HG03039 (cell line): ENCODE data around the gene TECPR2.

Experiments used
- ATAC-seq: cut with Tn5 transposase; IDR thresholded peaks from one replicate; pipeline ENCODE4 v1.9.1; 2021; ENCODE audit warnings: mild to moderate bottlenecking, moderate library complexity; ENCODE audit not compliant: unreplicated experiment

Gene TECPR2

DNA sequence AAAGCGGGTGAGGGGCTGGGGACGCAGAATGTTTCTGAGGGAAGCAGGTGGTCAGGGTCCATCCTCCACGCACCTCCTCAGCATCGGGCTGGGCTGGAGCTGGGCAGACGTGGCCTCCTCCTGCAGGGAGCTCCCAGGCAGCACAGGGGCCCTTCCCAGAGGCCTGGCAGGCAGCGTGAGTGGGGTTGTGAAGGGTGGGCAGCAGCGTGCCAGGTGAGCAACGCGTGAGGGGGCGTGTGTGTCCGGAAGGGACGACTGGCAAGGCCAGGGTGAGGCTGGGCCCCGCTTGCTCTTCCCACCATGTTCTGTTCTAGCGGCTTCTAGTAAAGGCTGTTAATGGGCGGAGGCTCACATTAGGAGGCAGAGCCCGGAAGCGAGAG, 129.8 kb downstream of the TECPR2 start:
- ATAC-seq, result no peak

DNA sequence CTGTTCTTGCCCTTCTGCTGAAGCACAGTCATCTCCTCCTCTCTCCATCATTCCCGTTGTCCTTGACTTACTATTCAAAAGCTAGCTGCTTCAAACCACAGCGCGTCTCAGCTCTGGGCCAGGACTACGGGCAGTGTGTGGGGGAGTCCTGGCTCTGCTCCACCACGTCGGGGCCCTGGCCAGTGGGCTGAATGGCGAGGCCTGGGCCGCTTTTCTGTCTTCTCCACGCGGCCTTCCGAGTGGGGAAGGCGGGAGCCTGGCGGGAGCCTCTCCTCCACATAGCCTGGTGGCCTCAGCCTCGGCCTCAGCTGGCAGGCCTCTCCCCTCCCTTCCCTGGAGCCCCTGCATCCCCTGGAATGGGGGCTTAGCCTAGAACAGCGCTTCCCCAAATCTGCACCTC, 130.4 kb downstream of the TECPR2 start:
- ATAC-seq, result no peak

DNA sequence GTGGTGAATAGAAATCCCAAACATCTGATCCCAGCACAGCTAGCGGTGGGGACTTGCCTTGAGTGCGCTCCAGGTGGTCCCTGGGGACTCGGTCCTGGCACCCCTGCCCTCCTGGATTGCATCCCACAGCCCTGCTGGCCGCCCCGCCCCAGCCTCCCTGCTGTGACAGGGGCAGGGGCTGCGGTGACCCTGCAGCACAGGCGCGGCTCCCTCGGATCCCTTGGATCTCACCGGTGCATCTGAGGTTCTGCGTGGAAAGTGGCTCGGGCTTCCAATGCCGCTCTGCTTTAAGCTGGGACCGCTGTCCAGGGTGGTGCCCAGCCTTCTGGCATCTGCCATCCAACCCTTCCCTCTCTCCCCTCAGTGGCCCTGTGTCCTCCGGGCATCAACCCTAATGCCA, 130.8 kb downstream of the TECPR2 start:
- ATAC-seq, result no peak

DNA sequence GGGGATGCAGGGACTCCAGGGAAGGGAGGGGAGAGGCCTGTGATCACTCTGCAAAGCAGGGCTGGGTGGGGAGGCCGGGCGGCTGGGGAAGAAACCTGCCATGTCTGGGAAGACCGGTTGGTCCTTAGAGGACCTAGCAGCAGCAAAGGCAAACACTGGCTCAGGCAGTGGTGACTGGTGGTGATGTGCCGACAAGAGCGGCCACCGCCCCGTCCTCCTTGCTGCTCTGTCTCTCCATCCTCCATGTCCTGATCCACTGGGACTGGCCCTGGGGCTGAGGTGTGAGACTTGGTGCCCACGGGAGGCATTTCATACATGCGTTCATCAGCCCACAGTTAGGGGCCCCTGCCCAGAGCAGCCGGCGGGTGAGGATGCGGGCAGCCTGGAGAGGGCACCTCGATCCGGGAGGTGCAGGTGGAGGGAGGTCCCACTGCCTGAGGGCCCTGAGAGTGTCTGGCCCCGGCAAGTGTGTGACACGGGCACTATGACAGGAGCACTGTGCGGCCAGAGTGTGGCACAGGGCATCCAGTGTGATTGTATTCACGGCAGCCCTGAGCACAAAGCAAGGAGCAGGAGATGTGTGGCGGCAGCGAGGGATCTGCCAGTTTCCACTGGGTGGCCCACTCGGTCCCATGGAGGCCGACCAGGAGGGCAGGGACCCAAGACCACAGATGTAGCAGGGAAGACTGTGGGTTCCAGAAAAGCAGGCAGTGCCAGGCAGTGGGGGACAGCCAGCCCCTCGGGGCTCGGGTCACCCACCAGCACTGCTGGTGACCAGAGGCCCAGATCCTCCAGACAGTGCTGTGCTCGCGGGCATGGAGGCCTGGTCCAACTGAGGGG, 133.0 kb downstream of the TECPR2 start:
- ATAC-seq, result no peak

DNA sequence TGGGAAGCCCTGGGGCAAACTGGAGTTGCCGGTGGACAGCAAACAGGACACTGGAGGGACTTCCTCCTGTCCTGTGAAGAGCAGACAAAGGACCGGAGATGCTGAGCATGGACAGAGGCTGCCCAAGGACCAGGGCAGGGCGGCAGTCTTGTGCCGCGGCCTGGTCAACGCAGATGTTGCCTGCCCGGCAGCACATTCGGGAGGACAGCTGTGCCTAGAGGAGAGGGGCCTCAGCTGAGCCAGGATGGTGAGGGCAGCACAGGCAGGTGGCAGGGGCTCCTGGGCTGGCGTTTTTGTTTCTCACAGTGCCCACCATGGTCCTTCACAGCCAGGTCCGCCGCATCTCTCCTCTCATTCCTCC, 133.6 kb downstream of the TECPR2 start:
- ATAC-seq, result no peak

DNA sequence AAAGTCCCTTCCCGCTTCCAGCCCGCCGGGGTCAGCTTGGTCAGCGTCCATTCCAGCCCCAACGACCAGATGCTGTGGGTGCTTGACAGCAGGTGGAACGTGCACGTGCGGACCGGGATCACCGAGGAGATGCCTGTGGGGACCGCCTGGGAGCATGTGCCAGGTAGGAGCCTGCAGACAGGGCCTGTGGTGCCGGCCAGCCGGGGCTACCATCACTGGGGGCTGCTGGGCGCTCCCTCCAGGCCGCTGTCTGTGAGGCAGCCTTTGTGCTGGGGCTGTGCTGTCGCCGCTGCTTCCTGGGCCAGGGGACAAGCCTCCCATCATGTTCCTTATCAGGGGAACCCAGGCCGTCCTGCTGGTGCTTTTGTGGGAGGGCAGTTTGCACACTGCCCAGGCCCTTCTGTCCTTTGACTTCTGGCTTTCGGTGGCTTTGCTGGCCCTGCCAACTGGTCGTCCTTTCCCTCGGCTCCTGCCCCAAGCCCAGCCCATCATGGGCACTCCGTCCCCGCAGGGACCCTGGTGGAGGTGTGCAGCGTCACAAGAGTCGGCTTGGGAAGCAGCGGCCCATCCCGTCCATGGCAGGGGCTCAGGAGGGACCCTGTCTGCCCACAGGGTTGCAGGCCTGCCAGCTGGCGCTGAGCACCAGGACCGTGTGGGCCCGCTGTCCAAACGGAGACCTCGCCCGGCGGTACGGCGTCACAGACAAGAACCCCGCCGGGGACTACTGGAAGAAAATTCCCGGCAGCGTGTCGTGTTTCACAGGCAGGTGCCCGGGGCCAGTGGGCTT, 134.4 kb downstream of the TECPR2 start:
- ATAC-seq, result no peak

DNA sequence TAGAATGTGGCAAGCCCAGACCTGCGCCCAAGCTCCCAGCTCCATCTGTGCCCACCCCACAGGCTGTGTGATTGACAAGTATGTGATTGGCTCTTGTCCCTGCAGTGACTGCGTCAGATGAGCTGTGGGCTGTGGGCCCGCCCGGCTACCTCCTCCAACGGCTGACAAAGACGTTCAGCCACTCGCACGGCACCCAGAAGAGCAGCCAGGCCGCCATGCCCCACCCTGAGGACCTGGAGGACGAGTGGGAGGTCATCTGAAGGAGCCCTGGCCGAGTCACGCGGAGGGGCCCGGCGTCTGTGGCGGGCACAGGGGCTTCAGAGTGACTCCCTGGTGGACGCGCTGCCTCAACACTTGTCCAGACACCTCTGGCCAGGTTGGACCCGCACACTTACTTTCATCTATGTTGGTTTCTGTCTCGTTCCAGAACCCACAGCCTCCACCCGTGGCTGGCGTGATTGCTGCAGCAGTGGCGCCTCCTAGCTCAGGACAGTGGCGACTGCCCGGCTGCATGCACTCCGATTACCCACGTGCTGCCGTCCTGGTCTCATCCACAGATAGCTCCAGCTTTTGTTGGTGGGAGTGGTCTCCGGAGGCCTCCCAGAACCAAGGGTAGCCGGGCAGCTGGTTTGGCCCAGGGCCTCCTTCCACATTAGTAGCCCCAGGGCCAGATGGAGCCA, 135.4 kb downstream of the TECPR2 start:
- no peak for ATAC-seq

DNA sequence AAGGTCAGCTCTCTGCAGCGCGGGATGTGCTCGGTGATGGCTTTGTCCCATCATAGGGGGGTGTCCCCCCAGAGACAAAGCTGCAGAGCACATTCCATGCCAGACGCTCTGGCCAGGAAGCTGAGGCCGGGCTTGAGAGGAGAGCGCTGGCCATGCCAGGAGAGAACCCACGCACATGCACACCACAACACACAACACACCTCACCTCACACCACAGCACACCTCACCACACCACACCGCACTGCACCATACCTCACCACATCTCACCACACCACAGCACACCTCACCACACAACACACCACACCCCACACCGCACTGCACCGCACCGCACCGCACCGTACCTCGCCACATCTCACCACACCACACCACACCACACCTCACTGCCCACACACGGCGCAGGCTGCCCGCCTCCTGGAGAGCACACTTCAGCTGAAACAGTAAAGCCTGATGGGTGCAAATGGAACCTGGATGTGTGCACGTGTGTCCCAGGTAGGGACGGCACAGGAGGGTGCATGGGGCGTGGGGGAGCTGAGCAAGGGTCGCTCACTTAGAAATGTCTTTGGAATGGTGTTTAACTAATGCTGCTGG, 136.0 kb downstream of the TECPR2 start:
- ATAC-seq, result no peak

DNA sequence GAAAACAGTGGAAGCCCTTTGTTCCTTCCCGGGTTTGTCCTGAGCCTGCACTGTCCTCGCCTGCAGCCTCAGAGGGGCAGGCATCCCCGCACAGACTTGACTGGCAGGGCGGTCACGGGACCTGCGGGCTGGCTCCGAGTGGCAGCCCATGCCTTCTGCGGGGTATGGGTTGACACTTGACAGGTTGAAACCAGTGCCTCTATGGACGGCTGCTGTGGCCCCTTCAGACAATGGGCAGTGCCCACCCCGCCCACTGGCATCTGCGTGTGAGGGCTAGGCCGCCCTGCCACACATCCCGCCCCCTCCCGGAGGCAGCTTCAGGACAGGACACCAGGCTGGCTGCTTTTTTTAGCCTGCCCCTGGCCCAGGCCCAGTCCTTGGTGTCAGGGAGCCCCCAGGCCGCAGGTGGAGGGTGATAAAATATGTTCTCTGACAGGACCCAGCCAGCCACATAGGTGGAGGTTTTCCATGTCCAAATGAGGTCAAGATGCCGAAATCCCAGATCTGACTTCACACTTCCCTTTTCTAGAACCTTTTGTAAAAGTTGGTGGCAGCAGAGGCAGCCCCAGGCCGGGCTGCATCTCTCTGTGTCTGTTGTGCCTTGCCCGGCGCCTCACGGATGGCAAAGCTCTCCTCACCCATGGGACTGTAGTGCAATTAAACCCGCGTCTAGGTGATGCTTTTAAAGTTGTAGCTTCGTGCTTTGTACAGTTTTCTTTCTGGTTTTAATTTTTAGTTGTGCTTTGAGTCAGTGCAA, 136.8 kb downstream of the TECPR2 start:
- no peak for ATAC-seq

DNA sequence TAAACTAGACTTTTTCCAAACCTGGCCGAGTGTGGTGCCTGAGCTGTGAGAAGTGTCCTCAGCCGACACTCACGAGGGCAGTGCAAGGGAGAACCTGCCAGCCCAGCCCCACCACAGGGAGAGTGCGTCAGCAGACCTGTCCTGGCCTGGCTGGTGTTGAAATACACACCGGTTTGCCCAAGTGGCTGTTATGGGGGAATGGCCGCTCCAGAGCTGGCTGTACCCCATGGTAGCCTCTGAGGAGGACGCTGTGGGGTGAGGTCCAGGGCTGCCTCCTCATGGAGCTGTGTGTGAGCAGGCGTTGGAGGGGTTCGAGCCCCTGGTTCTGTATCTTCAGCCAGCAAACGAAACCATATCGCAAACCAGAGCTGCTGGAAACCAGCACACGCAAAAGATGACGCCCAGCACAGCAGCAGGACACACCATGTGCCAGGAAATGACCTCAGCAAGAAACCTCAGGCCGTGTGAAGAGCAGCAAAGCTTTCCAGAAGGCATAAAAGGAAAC, 137.5 kb downstream of the TECPR2 start:
- ATAC-seq, result no peak

DNA sequence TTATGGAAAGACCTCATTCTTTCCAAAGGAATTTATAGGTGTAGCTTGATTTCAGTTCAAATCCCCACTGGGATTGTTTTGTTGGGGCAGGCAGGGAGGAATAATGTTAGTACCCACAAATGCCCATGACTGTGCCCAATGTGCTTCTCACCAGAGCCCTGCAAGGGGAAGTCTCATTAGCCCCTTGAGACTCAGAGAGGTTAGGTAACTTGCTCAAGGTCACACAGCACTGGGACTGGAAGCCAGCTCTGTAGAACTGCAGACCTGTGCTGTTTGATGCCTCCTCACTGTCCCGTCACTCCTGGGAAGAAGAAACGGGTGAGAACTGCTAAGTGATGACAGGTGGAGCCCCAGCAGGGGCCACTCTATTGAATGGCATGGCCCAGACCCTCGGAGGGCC, 138.0 kb downstream of the TECPR2 start:
- ATAC-seq, result no peak

DNA sequence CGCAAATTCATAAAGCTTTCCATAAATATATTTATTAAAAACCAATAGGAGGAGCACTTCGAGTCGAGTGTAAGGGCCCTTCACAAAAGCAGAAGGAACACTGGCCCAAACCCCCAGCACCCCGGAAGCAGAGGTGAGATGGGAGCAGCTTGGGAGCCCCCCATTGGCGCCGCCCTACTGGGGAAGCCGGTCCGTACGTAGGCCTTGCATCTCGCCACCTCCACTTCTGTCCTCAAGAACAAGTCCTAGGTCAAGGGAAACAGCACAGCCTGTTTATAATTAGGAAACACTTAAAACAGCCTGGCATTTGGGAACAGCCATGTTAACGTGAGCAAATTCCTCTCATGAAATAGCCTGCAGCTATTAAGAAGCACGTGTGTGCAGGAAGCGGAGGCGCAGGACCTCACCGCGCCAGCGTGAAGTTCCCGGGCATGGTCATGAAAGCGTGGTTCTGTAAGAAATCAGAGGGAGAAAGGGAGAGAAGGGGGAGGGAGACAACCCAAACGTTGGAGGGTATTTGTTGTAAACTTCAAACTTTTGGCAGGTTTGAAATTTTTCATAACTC, 139.1 kb downstream of the TECPR2 start:
- ATAC-seq, result no peak

DNA sequence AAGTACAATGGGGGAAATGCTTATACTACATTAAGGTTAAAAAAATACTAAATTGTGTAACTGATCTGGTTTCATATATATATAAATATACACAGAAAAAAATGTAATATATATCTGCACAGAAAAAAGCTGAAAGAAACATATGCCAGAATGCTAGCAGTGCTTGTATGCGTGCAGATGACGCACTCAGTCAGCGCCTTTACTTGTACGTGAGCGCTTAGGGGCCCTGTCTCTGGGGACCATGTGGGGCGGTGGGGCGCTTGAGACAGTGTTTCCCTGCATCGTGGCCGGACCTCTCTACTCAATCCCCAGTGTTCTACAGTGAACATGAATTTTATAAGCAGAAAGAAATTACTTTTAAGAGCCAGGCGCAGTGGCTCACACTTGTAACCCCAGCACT, 139.8 kb downstream of the TECPR2 start:
- no peak for ATAC-seq

DNA sequence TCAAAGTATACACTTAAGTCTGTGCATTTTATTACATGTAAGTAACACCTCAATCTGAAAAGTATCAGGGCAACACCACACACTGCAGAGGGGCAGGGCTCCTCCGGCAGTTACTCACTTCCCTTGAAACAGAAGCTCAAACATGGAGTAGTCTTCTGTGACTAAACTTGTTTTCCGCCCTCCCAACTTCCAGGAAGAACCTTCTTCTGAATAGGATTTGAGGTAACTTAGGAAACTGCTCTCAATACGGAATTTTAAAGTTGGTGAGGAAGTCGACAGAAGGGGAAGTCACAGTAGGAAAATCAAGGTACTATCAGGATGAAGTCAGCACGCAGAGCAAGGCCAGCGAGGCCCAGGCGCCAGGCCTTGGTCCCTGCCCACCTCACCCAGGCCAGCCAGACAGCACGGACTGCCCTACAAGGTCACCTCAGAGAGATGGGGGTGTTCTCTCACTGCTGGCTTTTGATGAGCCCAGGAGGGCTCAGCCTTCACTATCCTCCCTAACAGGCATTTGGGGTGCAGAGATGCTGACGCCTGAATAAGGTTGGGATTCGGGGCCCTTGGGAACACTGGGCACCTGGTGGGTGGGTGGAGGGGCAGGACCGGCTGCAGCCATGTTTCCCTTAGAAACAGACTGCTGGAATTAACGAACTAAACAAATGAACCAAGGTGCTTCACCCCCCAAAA, 141.0 kb downstream of the TECPR2 start:
- ATAC-seq, result no peak

DNA sequence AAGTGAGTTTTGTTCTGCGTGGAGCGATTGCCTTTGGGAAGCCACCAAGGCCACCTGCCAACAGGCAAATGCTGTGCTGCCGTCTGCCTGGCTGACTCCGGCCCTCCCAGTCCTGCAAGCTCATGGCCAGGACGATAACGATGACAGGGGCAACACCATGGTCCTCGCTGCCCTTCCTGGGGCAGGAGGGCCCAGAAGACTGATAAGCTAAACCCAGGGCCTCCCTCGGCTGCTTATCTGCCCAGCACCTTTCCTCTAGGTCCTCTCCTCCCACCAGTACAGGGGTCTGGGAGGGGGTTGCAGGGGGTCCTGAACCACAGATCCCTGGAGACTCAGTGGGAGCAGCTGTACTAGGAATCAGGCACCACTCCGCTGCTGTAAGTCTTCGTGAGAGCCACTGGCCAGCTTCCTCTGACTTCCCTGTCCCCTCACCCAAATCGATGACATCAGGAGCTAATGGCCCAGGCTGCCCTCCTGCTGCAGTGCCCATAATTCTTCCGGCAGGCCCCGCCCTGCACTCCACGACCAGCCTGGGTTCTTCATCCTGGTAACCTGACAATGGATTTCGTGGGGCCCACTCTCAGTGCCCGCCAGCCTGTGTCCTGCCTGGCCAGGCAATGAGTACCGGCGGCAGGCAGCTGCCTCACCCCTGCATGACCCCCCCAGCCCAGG, 141.7 kb downstream of the TECPR2 start:
- no peak for ATAC-seq

DNA sequence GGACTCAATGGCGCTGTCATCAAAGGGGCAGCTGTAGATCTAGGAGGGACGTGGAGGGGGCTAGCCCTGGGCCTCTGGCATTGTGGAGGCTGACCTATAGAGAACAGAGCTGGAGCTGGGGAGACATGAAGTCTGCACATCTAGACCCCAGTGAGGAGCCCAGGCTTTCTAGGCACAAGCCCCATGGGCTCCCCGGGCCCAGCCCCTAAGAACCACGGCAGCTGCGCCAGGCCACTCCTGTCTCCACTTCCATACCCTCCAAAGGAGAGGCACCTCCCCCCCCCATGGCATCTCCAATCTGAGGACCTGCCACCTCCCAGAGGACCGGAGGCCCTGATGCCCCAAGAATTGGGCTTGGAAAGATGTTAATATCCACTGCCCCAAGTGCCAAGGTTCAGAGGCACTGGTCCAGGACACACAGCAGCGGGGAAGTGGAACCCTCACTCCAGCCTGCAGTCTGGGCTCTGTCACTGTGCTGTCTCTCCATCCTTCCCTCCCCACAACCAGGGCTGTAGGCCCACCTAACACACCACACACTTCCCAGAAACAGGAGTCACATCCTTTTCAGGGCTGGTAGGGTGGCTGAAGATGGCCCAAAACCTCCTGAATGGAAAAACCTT, 142.4 kb downstream of the TECPR2 start:
- ATAC-seq, result no peak

DNA sequence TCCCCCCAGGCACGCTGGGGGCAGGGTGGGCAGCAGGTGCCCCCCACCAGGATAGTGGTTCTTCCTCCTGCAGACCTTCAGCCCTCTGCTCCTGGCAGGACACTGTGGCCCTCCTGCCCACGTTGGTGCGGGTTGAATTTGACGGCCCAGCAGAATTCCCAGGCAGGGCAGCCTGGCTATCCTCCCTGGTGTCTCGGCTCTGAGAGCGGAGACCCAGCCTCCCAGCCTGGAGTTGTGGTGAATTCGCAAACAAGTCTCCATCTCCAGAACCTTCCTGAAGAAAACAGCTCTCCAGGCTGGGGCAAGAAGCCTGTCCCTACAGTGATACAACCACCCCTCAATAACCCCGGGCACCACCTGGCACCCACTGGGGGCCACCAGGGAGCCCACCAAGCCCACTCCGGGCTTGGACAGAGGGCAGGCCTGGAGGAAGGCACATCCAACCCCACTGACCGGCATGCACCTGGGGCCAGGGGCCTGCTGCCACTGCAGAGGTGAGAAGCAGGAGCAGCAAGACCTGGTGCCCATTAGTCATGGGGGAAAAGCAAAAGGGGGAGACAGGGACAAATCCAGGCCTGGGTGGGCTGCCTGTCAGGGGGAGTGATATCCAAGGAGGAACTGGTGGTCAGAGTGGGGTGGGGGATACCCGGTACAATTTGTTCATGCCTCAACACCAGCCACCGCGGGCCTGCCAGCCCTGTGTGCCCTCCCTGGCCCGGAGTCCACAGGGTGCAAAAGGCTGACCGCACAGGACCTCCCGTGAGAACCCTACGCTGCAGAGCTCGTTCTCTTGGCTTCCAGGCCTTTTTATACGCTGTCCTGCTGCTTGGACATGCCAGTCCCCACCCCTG, 143.3 kb downstream of the TECPR2 start:
- no peak for ATAC-seq

DNA sequence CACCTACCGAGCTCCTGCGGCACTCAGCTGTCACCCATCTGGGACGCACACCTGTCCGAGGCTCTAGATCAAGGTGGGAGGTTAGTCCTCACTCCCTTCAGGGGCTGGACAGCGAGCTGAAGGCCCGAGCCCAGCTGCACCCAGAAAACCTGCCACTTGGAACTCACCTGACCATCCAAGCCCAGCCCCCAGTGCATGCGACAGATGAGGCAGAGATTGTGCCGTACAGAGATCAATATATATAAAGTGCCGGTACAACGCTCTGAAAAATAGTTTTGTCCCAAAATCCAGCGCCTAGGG, 143.8 kb downstream of the TECPR2 start:
- ATAC-seq, result no peak
